ENCODE measurements around the gene CIPC. TPM values are rescaled to one million over a fixed set of nuclear protein-coding genes. Genes with fewer than 3 reads are reported as not detected.
A peak's percentile ranks its signal among the peaks of the same experiment; 100 is the strongest.

Gene CIPC
- total RNA-seq, 1 donor from 2014 or later: 70.3 TPM

DNA sequence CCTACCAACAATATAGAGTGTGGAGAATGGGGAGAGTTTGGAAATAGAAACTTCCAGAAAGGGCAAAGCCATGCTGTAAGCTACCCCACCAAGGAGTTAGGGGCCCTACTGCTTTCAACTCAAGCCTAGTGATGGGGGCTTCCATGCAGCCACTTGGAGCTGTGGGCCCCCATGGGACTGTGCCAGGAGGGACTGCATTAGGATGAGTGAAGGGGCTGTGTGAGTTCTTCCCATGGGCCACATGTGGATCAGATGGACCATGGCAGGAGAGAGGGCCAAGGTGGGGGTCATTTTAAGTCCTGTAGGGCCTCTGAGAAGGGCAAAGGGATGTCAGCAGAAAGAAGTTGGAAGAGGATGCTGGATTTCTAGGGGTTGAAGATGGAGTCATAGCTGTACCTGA, 23.1 kb upstream of the CIPC start:
- H3K9me3 ChIP-seq (replicated peaks): peaks cover 4% of the 10 kb centered on the region
- TF ChIP-seq, protein P1, sequence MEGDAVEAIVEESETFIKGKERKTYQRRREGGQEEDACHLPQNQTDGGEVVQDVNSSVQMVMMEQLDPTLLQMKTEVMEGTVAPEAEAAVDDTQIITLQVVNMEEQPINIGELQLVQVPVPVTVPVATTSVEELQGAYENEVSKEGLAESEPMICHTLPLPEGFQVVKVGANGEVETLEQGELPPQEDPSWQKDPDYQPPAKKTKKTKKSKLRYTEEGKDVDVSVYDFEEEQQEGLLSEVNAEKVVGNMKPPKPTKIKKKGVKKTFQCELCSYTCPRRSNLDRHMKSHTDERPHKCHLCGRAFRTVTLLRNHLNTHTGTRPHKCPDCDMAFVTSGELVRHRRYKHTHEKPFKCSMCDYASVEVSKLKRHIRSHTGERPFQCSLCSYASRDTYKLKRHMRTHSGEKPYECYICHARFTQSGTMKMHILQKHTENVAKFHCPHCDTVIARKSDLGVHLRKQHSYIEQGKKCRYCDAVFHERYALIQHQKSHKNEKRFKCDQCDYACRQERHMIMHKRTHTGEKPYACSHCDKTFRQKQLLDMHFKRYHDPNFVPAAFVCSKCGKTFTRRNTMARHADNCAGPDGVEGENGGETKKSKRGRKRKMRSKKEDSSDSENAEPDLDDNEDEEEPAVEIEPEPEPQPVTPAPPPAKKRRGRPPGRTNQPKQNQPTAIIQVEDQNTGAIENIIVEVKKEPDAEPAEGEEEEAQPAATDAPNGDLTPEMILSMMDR (IDR thresholded peaks at IDR 0.05; ENCODE audit: borderline replicate concordance): no peak
- no peaks in the 10 kb centered on the region for H3K27me3 ChIP-seq (ENCODE audit: low read depth)
- H3K4me1 ChIP-seq: peaks cover 49% of the 10 kb centered on the region
- intact Hi-C loops (cut with micrococcal nuclease): loop anchor here (5.0 kb wide), 1 partner anchor 198 kb away; no protein-coding TSS in a partner anchor
- DNase-seq: no peak
- peak overlapping the region; percentile 52 for H3K4me3 ChIP-seq
- peak overlapping the region; percentile 91 for H3K27ac ChIP-seq (replicated peaks)
- peaks cover 3% of the 10 kb centered on the region for H3K36me3 ChIP-seq

GRCh38 chr14:77076113-77076631, 21.9 kb upstream of the CIPC start:
- H3K4me1 ChIP-seq: peaks cover 38% of the 10 kb centered on the region
- DNase-seq: peak; percentile 86
- H3K4me3 ChIP-seq: peak overlapping the region; percentile 52
- intact Hi-C loops (cut with micrococcal nuclease): no loop called here
- peaks cover 10% of the 10 kb centered on the region for H3K9me3 ChIP-seq (replicated peaks)
- H3K36me3 ChIP-seq: peaks cover 3% of the 10 kb centered on the region
- H3K27ac ChIP-seq (replicated peaks): peak overlapping the region; percentile 91
- H3K27me3 ChIP-seq (ENCODE audit: low read depth): no peaks in the 10 kb centered on the region
- TF ChIP-seq, protein P1 (IDR thresholded peaks at IDR 0.05; ENCODE audit: borderline replicate concordance): no peak

DNA sequence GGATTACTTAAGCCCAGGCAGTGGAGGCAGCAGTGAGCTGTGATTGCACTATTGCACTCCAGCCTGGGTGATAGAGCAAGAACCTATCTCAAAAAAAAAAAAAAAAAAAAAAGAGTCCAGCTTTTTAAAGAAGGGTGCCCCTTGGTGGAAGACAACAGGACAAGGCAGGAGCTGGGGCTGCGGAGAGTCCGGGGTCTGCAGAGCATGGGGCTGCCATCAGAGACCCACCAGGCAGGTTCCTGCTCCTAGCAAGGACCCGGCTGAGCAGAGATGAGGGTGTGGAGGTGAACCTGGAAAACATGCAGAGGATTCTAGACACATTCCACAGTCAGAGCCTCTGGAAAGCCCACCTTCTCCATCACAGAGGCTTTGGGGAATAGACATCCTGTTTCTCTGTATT, 21.0 kb upstream of the CIPC start:
- peaks cover 38% of the 10 kb centered on the region for H3K4me1 ChIP-seq
- H3K27me3 ChIP-seq (ENCODE audit: low read depth): no peaks in the 10 kb centered on the region
- H3K27ac ChIP-seq (replicated peaks): peak overlapping the region; percentile 91
- TF ChIP-seq, protein P1 (IDR thresholded peaks at IDR 0.05; ENCODE audit: borderline replicate concordance): no peak
- peak overlapping the region; percentile 52 for H3K4me3 ChIP-seq
- intact Hi-C loops (cut with micrococcal nuclease): no loop called here
- H3K9me3 ChIP-seq (replicated peaks): peaks cover 10% of the 10 kb centered on the region
- no peak for DNase-seq
- peaks cover 3% of the 10 kb centered on the region for H3K36me3 ChIP-seq

DNA sequence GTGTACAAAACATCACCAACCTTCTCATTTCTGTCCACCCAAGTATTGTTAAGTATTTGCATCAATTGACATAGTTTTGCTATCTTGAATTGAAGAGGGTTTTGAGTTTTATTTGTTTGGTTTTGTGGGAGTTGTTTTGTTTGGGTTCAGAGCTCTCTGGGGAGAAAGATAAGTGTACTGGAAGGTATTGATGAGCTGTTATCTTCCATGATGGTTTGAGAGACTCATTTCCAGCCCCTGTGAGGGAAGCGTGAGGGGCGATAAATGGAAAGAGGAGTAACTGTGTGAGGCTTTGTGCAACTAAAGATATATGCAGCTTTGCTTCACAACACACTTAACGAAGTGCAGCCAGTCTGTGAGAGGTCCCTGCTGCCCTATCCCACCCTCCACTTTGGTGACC, 15.7 kb upstream of the CIPC start:
- TF ChIP-seq, protein P1 (IDR thresholded peaks at IDR 0.05; ENCODE audit: borderline replicate concordance): no peak
- H3K27me3 ChIP-seq (ENCODE audit: low read depth): no peaks in the 10 kb centered on the region
- H3K36me3 ChIP-seq: no peaks in the 10 kb centered on the region
- no peak overlapping the region for H3K27ac ChIP-seq (replicated peaks)
- no peak overlapping the region for H3K4me3 ChIP-seq
- no peak for DNase-seq
- peaks cover 17% of the 10 kb centered on the region for H3K4me1 ChIP-seq
- intact Hi-C loops (cut with micrococcal nuclease): no loop called here
- H3K9me3 ChIP-seq (replicated peaks): peaks cover 10% of the 10 kb centered on the region

- Histone ChIP-seq H3K9me3 (replicated peaks) (peaks cover 10% of the 10 kb centered on the region), H3K27ac (replicated peaks) (peak overlapping the region; percentile 3), H3K27me3 (ENCODE audit: low read depth) (no peaks in the 10 kb centered on the region), H3K4me3 (no peak overlapping the region), H3K4me1 (peaks cover 9% of the 10 kb centered on the region), H3K36me3 (no peaks in the 10 kb centered on the region)
- intact Hi-C loops (cut with micrococcal nuclease): no loop called here
- TF ChIP-seq, protein P1 (IDR thresholded peaks at IDR 0.05; ENCODE audit: borderline replicate concordance): no peak
- no peak for DNase-seq
Observed at GRCh38 chr14:77083082-77083481, 15.0 kb upstream of the CIPC start.

Data from left ventricle myocardium inferior (tissue), 1 donor.